Measurements from ENCODE around the gene S100A2. TPM values are rescaled to one million over a fixed set of nuclear protein-coding genes. Genes with fewer than 3 reads are reported as not detected.

S100A2 gene
- total and polyA plus RNA-seq, 2 donors (not counting 3 experiments of a cell fraction or from before 2014, with no cell fraction given): 4.0 to 4.3 TPM

DNA sequence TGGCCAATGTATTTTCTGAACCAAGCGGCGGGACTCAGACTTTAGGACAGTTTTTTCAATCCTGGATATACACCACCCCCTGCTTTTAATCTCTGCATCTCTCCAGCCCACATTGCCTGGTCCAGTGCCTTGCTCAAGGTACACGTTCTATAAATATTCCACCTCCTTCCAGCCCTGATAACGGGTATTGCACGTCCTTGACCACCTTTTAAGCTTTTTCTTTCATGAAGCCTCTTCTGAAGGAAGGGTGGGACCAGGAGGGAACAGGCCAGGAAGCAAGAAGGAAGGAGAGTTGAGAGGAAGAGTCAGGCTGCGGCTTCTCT is 43.9 kb upstream of the S100A2 start:
- ChIA-PET CTCF (interaction anchor here (5.4 to 7.7 kb wide), 2 partner anchors 18 to 37 kb away, joined by 42 to 54 read pairs; partner anchors contain the start of genes S100A1 and S100A13), POLR2A (interaction anchor here (1.4 to 4.9 kb wide), 3 partner anchors 18 to 43 kb away, joined by 4 to 43 read pairs (median 28); partner anchors contain the start of genes CHTOP, S100A1 and S100A13)
- H3K4me1 ChIP-seq (ENCODE audit: control insufficient read depth, extremely low read depth, insufficient read depth, low read length): peaks cover 40% of the 10 kb centered on the region
- H3K4me2 ChIP-seq (ENCODE audit: insufficient read depth, low read length): peak overlapping the region; percentile 63
- H3K9me1 ChIP-seq (replicated peaks; ENCODE audit: control insufficient read depth, extremely low read depth, insufficient read depth, low read length): no peaks in the 10 kb centered on the region
- H3K27ac ChIP-seq (ENCODE audit: insufficient read depth, low read depth, low read length): peak overlapping the region; percentile 98
- H3K9ac ChIP-seq (replicated peaks; ENCODE audit: extremely low read depth, insufficient read depth, low read length): peak overlapping the region; percentile 98
- peak overlapping the region in 1 of 3 experiments; percentile 86 for H3K4me3 ChIP-seq (replicated peaks in 1 of 3; ENCODE audit: insufficient read depth in 1 of 3, low read depth in 1 of 3, low read length in 3 of 3)
- TSS peak; percentile 69 for BruUV-seq (replicated peaks)
- no peak overlapping the region for H2AFZ ChIP-seq (ENCODE audit: low read depth, low read length)
- H4K20me1 ChIP-seq (replicated peaks; ENCODE audit: control insufficient read depth, extremely low read depth, insufficient read depth, low read length): no peaks in the 10 kb centered on the region
- FAIRE-seq (no peak), DNase-seq (ENCODE audit: low read depth, low spot score) (no peak)
- H3K27me3 ChIP-seq (ENCODE audit: control insufficient read depth in 2 of 2, insufficient read depth in 2 of 2, low read length in 2 of 2): no peaks in the 10 kb centered on the region
- no peaks in the 10 kb centered on the region for H3K9me3 ChIP-seq (replicated peaks; ENCODE audit: control insufficient read depth, insufficient read depth, low read length)
- TF ChIP-seq MYC (IDR thresholded peaks at IDR 0.05; ENCODE audit: low read depth, low read length): no peak
- TF ChIP-seq, protein P1, sequence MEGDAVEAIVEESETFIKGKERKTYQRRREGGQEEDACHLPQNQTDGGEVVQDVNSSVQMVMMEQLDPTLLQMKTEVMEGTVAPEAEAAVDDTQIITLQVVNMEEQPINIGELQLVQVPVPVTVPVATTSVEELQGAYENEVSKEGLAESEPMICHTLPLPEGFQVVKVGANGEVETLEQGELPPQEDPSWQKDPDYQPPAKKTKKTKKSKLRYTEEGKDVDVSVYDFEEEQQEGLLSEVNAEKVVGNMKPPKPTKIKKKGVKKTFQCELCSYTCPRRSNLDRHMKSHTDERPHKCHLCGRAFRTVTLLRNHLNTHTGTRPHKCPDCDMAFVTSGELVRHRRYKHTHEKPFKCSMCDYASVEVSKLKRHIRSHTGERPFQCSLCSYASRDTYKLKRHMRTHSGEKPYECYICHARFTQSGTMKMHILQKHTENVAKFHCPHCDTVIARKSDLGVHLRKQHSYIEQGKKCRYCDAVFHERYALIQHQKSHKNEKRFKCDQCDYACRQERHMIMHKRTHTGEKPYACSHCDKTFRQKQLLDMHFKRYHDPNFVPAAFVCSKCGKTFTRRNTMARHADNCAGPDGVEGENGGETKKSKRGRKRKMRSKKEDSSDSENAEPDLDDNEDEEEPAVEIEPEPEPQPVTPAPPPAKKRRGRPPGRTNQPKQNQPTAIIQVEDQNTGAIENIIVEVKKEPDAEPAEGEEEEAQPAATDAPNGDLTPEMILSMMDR (IDR thresholded peaks at IDR 0.05; ENCODE audit: extremely low read depth in 1 of 2, insufficient read depth in 1 of 2, low read depth in 1 of 2, low read length in 2 of 2): no peak
- TF ChIP-seq, protein P2, sequence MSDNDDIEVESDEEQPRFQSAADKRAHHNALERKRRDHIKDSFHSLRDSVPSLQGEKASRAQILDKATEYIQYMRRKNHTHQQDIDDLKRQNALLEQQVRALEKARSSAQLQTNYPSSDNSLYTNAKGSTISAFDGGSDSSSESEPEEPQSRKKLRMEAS (IDR thresholded peaks at IDR 0.05; ENCODE audit: insufficient read depth, insufficient read length): no peak
- TF ChIP-seq EZH2 (IDR thresholded peaks at IDR 0.05; ENCODE audit: borderline replicate concordance, low read depth, low read length, severe bottlenecking): no peak
- no peak for TF ChIP-seq JUN (IDR thresholded peaks at IDR 0.05; ENCODE audit: borderline replicate concordance, insufficient read depth, insufficient read length, low read depth)
- TF ChIP-seq POLR2A (IDR thresholded peaks at IDR 0.05; ENCODE audit: low read depth, low read length): no peak
- TF ChIP-seq GATA2 (IDR thresholded peaks at IDR 0.05; ENCODE audit: insufficient read depth, insufficient read length, low read depth, low read length): peak; percentile 54
- TF ChIP-seq FOS (IDR thresholded peaks at IDR 0.05; ENCODE audit: borderline replicate concordance, insufficient read depth, low read length): no peak
- dilution Hi-C loops (cut with MboI; ENCODE audit: extremely low pct_ligation_motif_present, low sequenced_read_pairs): no loop called here
- intact Hi-C loops (cut with micrococcal nuclease): loop anchor here (1.0 kb wide), 5 partner anchors 11 to 76 kb away; partner anchors contain the start of genes CHTOP, S100A13 and SNAPIN
- peaks cover 45% of the 10 kb centered on the region for H3K79me2 ChIP-seq (ENCODE audit: control insufficient read depth, insufficient read depth, low read length)
- H3K36me3 ChIP-seq (ENCODE audit: control insufficient read depth in 2 of 2, extremely low read depth in 1 of 2, insufficient read depth in 2 of 2, low read length in 2 of 2): peaks cover 13% of the 10 kb centered on the region in 2 experiments
